OCI-LY3 (cell line): Measurements from ENCODE around the gene PROB1.

ENCODE experiments used
- H2AFZ ChIP-seq: fragments of 200-600, 300-600 bp; shearing (Covaris generic); 2 replicates; pipeline ENCODE4 v1.6.0; 2014; ENCODE audit warnings: antibody characterized with exemption, low read depth, low read length
- H3K27ac ChIP-seq: fragments of 200-600, 300-600 bp; sonication (generic); 2 replicates; pipeline ENCODE4 v1.5.1; 2014; ENCODE audit warnings: mild to moderate bottlenecking, low read length, moderate library complexity, mixed read lengths
- H3K27me3 ChIP-seq: fragments of 200-600, 300-600 bp; sonication (generic); 2 replicates; pipeline ENCODE4 v1.6.1; 2014; ENCODE audit warnings: low read depth, low read length, mixed read lengths
- H3K36me3 ChIP-seq: fragments of 200-600, 300-600 bp; sonication (generic); replicated peaks from 2 replicates; pipeline ENCODE3; 2014; ENCODE audit warnings: low read depth, low read length, mixed read lengths
- H3K4me1 ChIP-seq: fragments of 300-600, 200-600 bp; sonication (generic); 2 replicates; pipeline ENCODE4 v1.6.1; 2014; ENCODE audit warnings: low read length, mixed read lengths
- H3K4me2 ChIP-seq: fragments of 200-600, 300-600 bp; sonication (generic); 2 replicates; pipeline ENCODE4 v1.6.1; 2014; ENCODE audit warnings: low read length, mixed read lengths
- H3K4me3 ChIP-seq: fragments of 300-600, 200-600 bp; sonication (generic); 2 replicates; pipeline ENCODE4 v1.5.1; 2014; ENCODE audit warnings: antibody characterized with exemption, mild to moderate bottlenecking, low read length, moderate library complexity
- H3K79me2 ChIP-seq: fragments of 300-600, 200-600 bp; shearing (Covaris generic); 2 replicates; pipeline ENCODE4 v1.6.1; 2014; ENCODE audit warnings: mild to moderate bottlenecking, low read length, mixed read lengths
- H3K9ac ChIP-seq: fragments of 300-600, 200-600 bp; shearing (Covaris generic); 2 replicates; pipeline ENCODE4 v1.6.0; 2014; ENCODE audit warnings: mild to moderate bottlenecking, low read length, moderate library complexity
- H3K9me3 ChIP-seq: fragments of 200-600, 300-600 bp; shearing (Covaris generic); 2 replicates; pipeline ENCODE4 v1.6.1; 2014; ENCODE audit warnings: low read length, mixed read lengths; ENCODE audit not compliant: insufficient read depth
- H4K20me1 ChIP-seq: fragments of 200-600, 300-600 bp; sonication (generic); 2 replicates; pipeline ENCODE4 v1.6.1; 2016; ENCODE audit warnings: low read length, mixed read lengths; ENCODE audit not compliant: insufficient read depth
- EZH2phosphoT487 ChIP-seq: fragments of 200-600 bp; shearing (Covaris generic); IDR thresholded peaks from 2 replicates; pipeline ENCODE4 v1.6.1; 2018; ENCODE audit warnings: antibody characterized with exemption, mixed run types, low read depth
- TF ChIP-seq, protein P1 (sequence below): fragments of 200-600, 300-600 bp; sonication (generic); IDR thresholded peaks from 2 replicates; pipeline ENCODE4 v1.5.1; 2014; ENCODE audit warnings: antibody characterized with exemption, low read length, low read depth

Gene PROB1

DNA sequence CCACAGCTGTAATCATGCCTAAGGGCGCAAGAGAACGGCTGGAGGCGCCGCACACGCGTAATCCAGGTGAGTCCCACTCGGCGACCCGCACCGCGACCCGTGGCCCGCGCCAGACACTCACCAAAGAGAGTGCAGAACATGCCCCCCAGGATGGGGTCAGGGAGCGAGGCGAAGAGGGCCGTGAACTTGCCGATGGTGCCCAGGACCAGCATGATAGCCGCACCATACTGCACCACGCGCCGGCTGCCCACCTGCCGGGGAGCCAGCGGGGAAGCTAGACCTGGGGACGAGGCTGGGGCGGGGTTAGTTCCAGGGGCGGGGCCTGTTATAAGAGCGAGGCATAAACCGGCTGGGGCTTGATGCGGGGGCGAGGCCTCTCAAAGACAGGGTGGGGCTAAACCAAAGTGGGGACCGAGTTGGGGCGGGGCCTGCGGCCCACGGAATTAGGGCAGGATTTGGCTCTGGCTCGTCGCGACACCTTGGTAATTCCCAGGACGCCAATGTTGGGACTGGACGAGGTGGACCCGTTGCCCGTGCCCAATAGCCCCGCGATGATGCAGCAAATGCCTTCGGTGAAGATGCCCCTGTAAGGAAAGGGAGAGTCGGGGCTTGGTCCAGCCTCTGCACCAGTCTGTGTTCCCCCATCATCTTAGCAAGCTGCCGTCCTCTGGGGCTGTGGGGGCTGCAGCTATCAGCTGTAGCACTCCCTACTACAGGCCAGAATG is 16.6 kb downstream of the PROB1 start:
- no peak overlapping the region for H3K4me2 ChIP-seq
- H3K9ac ChIP-seq, result no peak overlapping the region
- H3K9me3 ChIP-seq, result no peaks in the 10 kb centered on the region
- H3K27ac ChIP-seq, result no peak overlapping the region
- no peaks in the 10 kb centered on the region for H3K27me3 ChIP-seq
- H4K20me1 ChIP-seq, result no peaks in the 10 kb centered on the region
- H2AFZ ChIP-seq, result no peak overlapping the region
- H3K79me2 ChIP-seq, result no peaks in the 10 kb centered on the region
- TF ChIP-seq EZH2phosphoT487, result no peak
- TF ChIP-seq, protein P1, sequence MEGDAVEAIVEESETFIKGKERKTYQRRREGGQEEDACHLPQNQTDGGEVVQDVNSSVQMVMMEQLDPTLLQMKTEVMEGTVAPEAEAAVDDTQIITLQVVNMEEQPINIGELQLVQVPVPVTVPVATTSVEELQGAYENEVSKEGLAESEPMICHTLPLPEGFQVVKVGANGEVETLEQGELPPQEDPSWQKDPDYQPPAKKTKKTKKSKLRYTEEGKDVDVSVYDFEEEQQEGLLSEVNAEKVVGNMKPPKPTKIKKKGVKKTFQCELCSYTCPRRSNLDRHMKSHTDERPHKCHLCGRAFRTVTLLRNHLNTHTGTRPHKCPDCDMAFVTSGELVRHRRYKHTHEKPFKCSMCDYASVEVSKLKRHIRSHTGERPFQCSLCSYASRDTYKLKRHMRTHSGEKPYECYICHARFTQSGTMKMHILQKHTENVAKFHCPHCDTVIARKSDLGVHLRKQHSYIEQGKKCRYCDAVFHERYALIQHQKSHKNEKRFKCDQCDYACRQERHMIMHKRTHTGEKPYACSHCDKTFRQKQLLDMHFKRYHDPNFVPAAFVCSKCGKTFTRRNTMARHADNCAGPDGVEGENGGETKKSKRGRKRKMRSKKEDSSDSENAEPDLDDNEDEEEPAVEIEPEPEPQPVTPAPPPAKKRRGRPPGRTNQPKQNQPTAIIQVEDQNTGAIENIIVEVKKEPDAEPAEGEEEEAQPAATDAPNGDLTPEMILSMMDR, result no peak
- H3K36me3 ChIP-seq, result no peaks in the 10 kb centered on the region
- H3K4me1 ChIP-seq, result no peaks in the 10 kb centered on the region
- no peak overlapping the region for H3K4me3 ChIP-seq

DNA sequence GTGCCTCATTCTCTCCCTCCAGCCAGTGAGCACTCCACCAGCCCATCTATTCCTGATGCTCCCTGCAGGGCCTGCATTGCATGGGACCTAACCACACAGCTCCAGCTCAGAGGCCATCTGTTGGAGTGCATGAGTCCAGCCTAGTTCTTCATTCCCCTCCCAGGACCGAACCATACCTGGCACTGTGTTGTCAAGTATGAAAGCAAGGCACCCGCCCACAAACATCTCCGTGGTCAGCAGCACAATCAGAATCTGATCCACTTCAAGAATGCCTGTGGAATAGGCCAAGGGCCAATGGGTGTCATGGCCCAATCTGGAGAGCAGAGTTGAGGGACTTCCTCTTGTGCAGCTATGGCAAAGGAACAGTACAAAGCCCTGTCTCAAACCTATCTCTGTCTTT is 17.7 kb downstream of the PROB1 start:
- Histone ChIP-seq H3K4me2 (no peak overlapping the region), H2AFZ (no peak overlapping the region), H3K27ac (no peak overlapping the region), H3K79me2 (no peaks in the 10 kb centered on the region), H3K4me1 (no peaks in the 10 kb centered on the region), H3K9me3 (no peaks in the 10 kb centered on the region), H3K9ac (no peak overlapping the region), H3K4me3 (no peak overlapping the region), H4K20me1 (no peaks in the 10 kb centered on the region), H3K36me3 (no peaks in the 10 kb centered on the region), H3K27me3 (no peaks in the 10 kb centered on the region)
- TF ChIP-seq EZH2phosphoT487, result no peak
- TF ChIP-seq, protein P1, result no peak

DNA sequence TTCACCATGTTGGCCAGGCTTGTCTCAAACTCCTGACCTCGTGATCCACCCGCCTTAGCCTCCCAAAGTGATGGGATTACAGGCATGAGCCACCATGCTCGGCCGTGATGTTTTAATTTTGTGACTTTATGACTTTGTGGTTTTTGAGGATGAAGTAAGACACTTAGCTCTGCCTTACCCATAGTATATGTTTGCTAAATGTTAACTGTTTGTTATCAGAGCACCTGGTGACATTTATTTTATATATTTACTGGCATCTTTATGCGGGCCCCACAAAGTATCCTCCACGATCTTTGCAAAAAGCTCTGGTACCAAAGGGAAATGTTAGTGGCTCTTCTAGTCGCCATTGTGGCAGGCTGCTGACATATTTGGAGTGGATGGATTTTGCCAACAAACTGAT is 18.5 kb downstream of the PROB1 start:
- Histone ChIP-seq H3K36me3 (no peaks in the 10 kb centered on the region), H3K4me2 (no peak overlapping the region), H2AFZ (no peak overlapping the region), H3K79me2 (no peaks in the 10 kb centered on the region), H3K9me3 (no peaks in the 10 kb centered on the region), H3K9ac (no peak overlapping the region), H3K27ac (no peak overlapping the region), H3K4me1 (no peaks in the 10 kb centered on the region), H3K4me3 (no peak overlapping the region), H4K20me1 (no peaks in the 10 kb centered on the region), H3K27me3 (no peaks in the 10 kb centered on the region)
- TF ChIP-seq, protein P1, result no peak
- TF ChIP-seq EZH2phosphoT487, result no peak

GRCh38 chr5:139374909-139375308 is 20.0 kb downstream of the PROB1 start:
- TF ChIP-seq, protein P1, result no peak
- no peak for TF ChIP-seq EZH2phosphoT487
- Histone ChIP-seq H3K4me3 (no peak overlapping the region), H3K79me2 (no peaks in the 10 kb centered on the region), H3K4me2 (no peak overlapping the region), H4K20me1 (no peaks in the 10 kb centered on the region), H3K9me3 (no peaks in the 10 kb centered on the region), H3K36me3 (no peaks in the 10 kb centered on the region), H3K4me1 (no peaks in the 10 kb centered on the region), H3K9ac (no peak overlapping the region), H3K27ac (no peak overlapping the region), H2AFZ (no peak overlapping the region), H3K27me3 (no peaks in the 10 kb centered on the region)
